ENCODE measurements around the gene UBE4B.

Gene UBE4B

GRCh38 chr1:10121688-10122087 is 88.9 kb downstream of the UBE4B start:
- DNase-seq: no peak

DNA sequence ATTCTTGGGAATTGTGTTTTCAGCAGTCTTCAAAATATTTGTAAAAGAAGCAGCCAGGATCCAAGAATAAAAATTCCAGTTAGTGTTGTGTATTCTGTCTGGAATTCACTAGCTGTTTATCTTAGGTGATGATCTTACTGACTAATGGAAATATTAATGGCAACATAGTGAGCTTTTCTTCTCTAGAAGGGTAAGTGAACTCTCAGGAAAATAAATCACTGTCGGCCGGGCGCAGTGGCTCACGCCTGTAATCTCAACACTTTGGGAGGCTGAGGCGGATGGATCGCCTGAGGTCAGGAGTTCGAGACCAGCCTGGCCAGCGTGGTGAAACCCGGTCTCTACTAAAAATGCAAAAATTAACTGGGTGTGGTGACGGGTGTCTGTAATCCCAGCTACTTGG is 90.2 kb downstream of the UBE4B start:
- no peak for DNase-seq

DNA sequence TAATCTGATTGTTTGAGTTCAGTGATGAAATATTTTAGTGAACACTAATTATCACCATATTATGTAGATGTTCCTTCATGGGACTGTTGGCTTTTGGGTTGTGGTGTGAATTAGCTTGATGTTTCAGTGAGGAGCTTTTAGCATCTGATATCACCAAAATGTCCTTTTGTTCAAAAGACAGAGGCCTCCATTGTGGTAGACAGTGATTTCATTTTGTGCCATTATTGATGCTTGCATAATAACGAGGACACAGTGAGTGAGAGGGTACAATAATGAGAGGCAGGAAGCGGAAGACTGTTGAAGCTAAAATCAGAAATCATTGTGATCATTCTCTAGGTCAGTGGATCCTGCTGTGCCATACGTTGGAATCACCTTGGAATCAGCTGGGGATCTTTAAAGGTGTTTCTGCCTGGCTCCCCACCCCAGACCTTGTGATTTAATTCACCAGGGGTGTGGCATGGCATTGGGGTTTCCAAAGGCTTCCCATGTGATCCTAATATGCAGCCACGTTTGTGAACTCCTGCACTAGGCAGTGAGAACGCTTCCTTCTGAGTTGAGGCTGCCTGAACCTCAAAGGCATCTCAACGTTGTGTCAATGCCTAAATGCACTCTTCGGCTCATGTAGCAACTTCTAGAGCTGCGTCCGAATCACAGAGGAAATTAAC is 95.5 kb downstream of the UBE4B start:
- DNase-seq: no peak

DNA sequence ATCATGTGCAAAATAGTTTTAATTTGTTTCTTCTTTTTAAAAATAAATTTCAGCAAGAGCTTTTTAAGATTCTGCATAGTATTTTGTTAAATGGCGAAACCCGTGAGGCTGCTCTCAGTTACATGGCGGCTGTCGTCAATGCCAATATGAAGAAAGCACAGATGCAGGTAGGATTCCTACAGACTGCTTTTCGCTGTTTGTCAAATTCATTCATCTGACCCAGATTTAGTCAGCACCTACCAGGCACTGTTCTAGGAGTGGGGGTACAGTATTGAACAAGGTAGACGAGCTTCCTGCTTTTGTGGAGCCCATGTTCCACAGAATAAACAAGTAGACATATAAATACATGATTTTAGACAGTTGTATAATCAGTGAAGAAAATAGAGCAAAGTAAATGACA is 99.6 kb downstream of the UBE4B start:
- DNase-seq: no peak

DNA sequence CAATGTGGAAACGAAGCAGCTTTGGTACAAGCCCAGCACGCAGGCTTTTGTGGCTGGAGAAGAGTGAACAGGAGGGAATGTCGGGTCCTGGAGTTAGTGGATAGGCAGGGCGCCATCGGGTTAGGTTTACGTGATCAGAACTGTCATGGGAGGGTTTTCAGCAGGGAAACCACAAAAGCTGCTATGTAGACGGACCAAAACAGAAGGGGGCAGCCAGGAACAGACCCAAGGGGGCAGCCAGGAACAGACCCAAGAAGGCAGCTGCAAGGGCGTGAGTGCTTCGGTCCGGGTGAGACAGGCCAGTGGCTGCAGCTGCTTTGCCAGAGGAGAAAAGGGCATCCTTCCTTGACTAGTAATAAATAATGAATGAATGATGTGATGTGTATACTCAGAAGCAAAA is 100.1 kb downstream of the UBE4B start:
- DNase-seq: no peak

DNA sequence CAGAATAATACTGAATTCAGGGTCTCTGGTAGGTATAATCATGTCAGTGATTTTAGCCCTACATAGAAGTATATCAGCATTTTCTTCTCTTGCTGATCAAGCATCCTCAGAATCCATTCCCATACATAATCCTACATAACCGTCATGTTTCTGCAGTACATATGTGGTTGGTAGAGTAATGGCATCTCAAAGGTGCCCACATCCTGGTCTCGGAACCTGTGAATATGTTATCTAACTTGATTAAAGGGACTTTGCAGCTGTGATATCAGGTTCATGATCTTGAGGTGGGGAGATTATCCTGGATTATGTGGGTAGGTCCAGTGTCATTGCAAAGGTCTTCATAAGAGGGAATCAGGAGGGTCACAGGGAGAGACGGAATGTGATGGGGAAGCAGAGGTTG is 108.2 kb downstream of the UBE4B start:
- no peak for DNase-seq

DNA sequence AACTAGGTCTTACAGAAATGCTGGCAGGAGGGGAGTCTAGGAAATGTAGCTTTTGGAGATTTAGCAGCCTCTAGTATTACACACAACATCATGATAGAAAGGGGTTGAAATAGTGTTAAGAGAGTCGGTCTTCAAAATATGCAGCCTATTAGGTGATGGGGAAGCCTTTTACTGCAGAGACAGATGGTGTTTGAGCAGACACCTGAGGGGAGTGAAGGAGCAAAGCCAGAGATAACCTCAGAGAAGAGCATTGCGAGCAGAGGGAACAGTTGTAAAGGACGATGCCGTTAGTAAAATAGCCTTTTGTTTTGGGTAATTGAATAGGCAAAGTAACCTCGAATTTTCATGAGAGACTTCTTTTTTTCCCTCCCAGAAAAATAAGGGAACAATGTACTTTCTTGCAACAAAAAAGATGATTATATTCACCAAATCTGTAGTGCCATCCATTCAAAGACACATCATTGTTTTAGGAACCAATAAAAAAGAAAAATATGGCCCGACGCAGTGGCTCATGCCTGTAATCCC is 111.3 kb downstream of the UBE4B start:
- DNase-seq: no peak

- no peak for DNase-seq
Measured at GRCh38 chr1:10146391-10146790, 113.6 kb downstream of the UBE4B start.

GRCh38 chr1:10149231-10149630 is 116.5 kb downstream of the UBE4B start:
- no peak for DNase-seq

GRCh38 chr1:10152709-10153284 is 120.0 kb downstream of the UBE4B start:
- DNase-seq: peak; percentile 14

DNA sequence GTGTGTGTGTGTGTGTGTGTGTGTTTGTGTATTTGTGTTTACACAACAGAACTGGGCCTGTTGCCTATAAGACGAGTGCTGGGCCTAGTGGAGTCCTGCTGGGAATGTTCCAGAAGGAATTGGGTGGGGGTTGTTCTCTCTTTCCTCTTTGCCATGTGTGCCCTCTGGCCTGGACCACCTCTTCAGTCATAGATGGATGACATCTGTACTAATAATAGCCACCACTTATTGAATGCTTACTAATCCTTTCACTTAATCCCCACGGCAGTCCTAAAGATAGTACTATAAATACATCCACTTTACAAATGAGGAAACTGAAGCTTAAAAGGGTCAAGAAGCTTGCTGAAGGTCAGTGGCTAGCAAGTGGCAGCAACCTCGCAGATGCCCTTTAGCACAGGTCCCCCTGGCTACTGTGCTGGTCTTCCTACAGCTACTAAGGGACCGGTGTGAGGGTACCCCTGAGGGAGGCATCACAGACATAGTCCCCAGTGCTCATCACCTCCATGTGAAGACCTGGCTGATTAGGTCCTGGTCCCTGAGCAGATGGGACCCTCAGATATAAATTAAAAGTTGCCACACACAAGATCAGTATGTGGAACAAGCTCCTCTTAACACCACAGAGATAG is 122.4 kb downstream of the UBE4B start:
- DNase-seq: no peak

GRCh38 chr1:10160173-10160572 is 127.4 kb downstream of the UBE4B start:
- no peak for DNase-seq

GRCh38 chr1:10160907-10161490 is 128.2 kb downstream of the UBE4B start:
- no peak for DNase-seq

DNA sequence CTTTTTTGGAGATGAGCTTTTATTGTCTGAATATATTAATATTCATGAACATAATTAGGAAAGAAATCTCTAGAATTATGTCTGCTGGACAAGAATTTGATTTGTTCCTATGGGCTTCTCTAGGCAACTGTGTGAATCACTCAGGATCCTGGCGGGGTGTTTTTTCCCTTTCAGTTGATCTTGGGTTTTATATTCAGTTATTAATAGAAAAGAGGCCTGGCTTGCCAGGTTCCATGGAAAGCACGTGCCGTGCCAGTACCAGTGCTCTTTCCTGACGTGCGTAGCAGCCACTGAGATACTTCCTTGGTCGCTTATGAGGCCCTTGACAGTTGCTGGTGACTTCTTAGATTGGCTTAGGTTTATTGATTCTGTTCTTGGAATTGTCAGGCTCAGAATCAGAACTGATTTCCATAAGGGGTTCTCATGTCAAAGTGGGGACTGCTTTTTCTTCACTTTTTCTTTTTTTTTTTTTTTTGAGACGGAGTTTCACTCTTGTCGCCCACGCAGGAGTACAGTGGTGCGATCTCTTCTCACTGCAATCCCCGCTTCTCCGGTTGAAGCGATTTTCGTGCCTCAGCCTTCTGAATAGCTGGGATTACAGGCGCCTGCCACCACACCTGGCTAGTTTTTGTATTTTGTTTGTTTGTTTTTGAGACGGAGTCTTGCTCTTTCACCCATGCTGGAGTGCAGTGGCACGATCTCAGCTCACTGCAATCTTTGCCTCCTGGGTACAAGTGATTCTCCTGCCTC is 129.0 kb downstream of the UBE4B start:
- DNase-seq: no peak

DNA sequence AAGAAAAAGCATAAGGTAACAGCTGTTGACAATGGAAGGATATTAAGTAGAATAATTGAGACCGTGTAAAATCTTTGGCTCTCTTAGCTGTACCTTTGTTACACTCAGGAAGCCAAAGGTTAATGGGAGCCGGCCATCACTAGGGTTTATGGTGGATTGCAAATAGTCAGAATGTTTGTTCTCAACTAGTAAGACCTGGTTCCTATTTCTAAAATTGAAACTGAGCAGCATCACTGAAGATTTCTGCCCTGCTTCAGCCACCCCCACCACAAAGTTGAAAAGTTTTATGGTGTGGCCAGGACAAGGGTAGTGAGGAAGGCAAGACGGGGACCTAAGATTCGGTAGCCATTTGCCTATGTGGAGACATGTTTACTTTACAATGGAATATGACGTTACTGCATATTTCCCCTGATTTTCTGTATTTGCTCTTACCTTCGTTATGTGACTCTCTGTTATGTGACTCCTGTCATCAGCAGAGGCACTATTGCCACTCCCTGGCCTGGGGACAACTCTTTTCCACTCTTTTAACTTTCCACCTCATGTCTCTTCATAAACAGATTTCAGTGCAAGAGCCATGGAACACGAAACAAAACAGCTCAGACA is 136.3 kb downstream of the UBE4B start:
- DNase-seq: no peak

- DNase-seq: no peak
Measured at GRCh38 chr1:10170239-10170574, 137.4 kb downstream of the UBE4B start.

DNA sequence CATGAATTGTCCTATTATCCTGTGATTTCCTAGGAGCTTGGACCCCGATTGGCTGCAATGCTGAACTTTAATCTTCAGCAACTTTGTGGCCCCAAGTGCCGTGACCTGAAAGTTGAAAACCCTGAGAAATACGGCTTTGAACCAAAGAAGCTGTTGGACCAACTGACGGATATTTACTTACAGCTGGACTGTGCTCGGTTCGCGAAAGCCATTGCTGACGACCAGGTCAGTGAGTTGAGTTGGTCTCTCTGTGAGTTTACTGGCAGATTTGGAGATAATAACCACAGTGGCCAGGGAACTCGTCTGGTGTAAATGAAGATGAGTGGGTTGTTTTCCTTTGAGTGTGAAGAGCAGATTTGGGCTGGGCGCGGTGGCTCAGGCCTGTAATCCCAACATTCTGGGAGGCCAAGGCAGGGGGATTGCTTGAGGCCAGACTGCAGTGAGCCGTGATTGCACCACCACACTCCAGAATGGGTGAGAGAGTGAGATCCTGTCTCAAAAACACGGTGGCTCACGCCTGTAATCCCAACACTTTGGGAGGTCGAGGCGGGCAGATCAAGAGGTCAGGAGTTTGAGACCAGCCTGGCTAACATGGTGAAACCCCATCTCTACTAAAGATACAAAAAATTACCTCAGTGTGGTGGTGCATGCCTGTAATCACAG is 138.5 kb downstream of the UBE4B start:
- no peak for DNase-seq

- DNase-seq: no peak
Measured at GRCh38 chr1:10171995-10172669, 139.4 kb downstream of the UBE4B start.

DNA sequence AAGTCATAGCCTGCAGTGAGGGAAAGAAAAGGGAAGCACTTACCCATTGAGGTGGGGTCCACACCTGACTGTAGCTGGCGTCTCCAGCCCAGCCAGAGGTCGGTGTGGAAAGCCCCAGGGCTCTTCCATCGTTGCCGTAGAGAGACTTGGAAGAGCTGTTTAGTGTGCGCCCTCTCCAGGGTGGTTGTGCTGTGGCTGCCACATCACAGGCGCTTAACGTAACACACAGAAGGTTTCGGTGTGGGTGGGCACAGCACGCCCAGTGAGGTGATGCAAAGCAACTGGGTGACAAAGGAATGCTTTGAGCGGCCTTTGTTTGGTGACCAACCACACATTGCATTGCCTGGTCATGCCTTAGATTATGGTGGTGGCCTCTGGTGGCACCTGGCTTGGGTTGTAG is 140.8 kb downstream of the UBE4B start:
- DNase-seq: no peak

DNA sequence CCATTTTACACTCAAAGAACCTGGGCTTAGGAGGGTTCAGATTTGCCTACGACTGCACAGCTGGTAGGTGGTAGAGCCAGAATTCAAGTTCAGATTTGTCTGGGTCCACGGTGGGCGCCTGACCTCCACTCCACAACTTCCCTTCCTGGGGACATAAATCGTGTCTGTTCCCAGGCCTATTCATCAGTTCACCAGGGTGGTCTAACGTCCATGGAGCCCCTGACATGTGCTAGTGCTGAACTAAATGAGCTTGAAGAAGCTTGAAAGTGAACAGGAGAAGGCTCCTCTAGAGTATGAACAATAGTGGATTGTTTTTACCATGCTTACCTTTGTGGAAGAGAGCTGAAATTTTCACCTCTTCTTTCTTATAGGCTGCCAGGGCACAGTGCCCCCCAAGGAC is 145.1 kb downstream of the UBE4B start:
- DNase-seq: no peak

GRCh38 chr1:10178597-10179405 is 146.0 kb downstream of the UBE4B start:
- DNase-seq: no peak
